Thymus (tissue), 11 donors: Measurements from ENCODE around the gene FAR2. TPM values are rescaled to one million over a fixed set of nuclear protein-coding genes. Genes with fewer than 3 reads are reported as not detected.
"Not testable (repeated sequence)": the region's sequence is repeated elsewhere in the genome, so short reads cannot be mapped to it uniquely, and the experiment has no call there.

Source experiments
- DNase-seq, 9 donors: peaks; one replicate each; pipeline ENCODE4 v3.0.0-alpha.2; 2013; ENCODE audit warnings: low spot score in 9 of 9, low read depth in 6 of 9, missing footprints in 1 of 9
- H3K27ac ChIP-seq, 2 donors: one replicate each; pipeline ENCODE4 v1.5.1; 2013; ENCODE audit warnings: control low read depth in 1 of 2, low read depth in 1 of 2, low read length in 1 of 2, mild to moderate bottlenecking in 1 of 2, moderate library complexity in 1 of 2
- H3K27me3 ChIP-seq, 2 donors: one replicate each; pipeline ENCODE4 v1.5.1; 2013; ENCODE audit warnings: low read length in 1 of 2; ENCODE audit not compliant: control insufficient read depth in 2 of 2, insufficient read depth in 1 of 2
- H3K36me3 ChIP-seq, 2 donors: one replicate each; pipeline ENCODE4 v1.5.1; 2013; ENCODE audit warnings: low read length in 1 of 2, mild to moderate bottlenecking in 1 of 2, moderate library complexity in 1 of 2; ENCODE audit not compliant: control insufficient read depth in 2 of 2, insufficient read depth in 2 of 2
- H3K4me1 ChIP-seq, 2 donors: one replicate each; pipeline ENCODE4 v1.5.1; 2013; ENCODE audit warnings: low read length in 2 of 2; ENCODE audit not compliant: control insufficient read depth in 2 of 2, insufficient read depth in 2 of 2
- H3K4me3 ChIP-seq, 2 donors: one replicate each; pipeline ENCODE4 v1.5.1; 2013; ENCODE audit warnings: low read length in 2 of 2, control low read depth in 1 of 2, mild to moderate bottlenecking in 1 of 2
- H3K9me3 ChIP-seq, 2 donors: one replicate each; pipeline ENCODE4 v1.5.1; 2013; ENCODE audit warnings: low read length in 1 of 2, mild to moderate bottlenecking in 1 of 2; ENCODE audit not compliant: control insufficient read depth in 2 of 2, insufficient read depth in 1 of 2
- WGBS: extraction: QIAGEN DNeasy Blood & Tissue Kit; methylation state at CpG from one replicate; pipeline ENCODE4 v1.1.7; 2013; 5-methylcytosine and 5-hydroxymethylcytosine counted together
- polyA plus RNA-seq: library from polyadenylated mRNA; stranded (reverse); fragments of 200-250 nt; gene quantifications from one replicate; pipeline ENCODE4 v1.2.3, GENCODE V29; 2013
- total RNA-seq: library from RNA; stranded (reverse); fragments of 120-200 nt; gene quantifications from one replicate; pipeline ENCODE4 v1.2.4, GENCODE V29; 2013
- donor health status: healthy.

Gene FAR2
- total and polyA plus RNA-seq, 2 donors, result 5.3 to 11.6 TPM

DNA sequence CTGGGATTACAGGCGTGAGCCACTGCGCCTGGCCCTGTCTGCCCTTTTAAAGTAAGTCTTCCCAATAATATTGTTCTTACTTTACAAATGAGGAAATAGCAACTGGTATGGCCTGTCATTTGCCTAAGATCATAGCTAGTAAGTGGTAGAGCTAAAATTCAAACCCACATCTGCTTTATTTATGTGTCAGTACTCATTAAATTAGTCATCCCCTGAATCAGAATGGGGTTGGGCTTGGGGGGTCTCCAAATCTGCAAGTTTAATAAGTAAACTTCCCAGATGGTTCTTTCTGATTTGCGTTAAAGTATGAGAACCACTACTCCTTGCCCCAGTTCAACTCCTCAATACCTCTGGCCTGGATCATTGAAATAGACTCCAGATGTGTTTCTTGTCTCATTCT is 96.2 kb downstream of the FAR2 start:
- Histone ChIP-seq H3K4me3 (no peak overlapping the region), H3K27ac (no peak overlapping the region), H3K9me3 (peaks cover 0 to 3% of the 10 kb centered on the region in 2 donors), H3K27me3 (no peaks in the 10 kb centered on the region), H3K36me3 (no peaks in the 10 kb centered on the region), H3K4me1 (peaks cover 0 to 5% of the 10 kb centered on the region in 2 donors)
- WGBS, result 97% methylated on average over 3 of the region's 3 CpGs
- no peak for DNase-seq

GRCh38 chr12:29249930-29250329 is 100.9 kb downstream of the FAR2 start:
- WGBS, result 97% methylated on average over 2 of the region's 2 CpGs

DNA sequence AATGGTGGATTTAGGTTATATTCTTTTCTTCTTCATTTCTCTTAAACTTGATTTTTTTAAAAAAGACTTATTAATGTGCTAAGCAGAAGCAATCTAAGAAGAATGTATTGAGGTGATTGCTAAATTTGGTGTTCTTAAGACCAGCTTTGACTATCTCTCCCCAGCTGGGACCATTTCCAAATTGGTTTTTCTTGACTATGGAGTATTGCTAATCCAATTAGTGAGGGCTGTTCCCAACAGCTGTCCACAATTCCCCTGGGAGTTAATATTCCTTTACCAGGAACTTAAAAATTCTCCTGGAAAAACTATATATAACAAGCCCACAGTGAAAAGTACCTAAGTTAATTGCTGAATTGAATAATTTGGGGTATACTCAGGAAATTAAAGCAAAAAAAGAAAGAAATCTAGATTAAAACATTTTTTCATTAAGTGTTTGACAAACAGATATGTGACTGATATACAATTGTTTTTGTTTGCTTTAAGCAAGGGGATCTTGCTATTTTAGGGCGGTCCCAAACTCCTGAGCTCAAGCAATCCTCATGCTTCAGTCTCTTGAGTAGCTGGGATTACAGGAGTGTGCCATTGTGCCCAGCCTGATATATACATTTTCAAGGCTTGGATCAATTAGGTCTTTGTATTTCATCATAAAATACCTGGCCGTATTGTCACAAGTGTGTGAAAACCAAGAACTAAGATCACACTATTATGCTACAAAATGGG is 105.0 kb downstream of the FAR2 start:
- H3K27me3 ChIP-seq, result no peaks in the 10 kb centered on the region
- H3K36me3 ChIP-seq, result no peaks in the 10 kb centered on the region
- WGBS, result 98% methylated on average over 2 of the region's 2 CpGs
- peaks cover 0 to 8% of the 10 kb centered on the region in 2 donors for H3K9me3 ChIP-seq
- no peak overlapping the region for H3K4me3 ChIP-seq
- DNase-seq, result no peak
- H3K27ac ChIP-seq, result no peak overlapping the region
- no peaks in the 10 kb centered on the region for H3K4me1 ChIP-seq

More at GRCh38 chr12:29249930-29250329, 100.9 kb downstream of the FAR2 start:
- H3K27me3 ChIP-seq, result no peaks in the 10 kb centered on the region
- H3K4me1 ChIP-seq, result no peaks in the 10 kb centered on the region
- H3K36me3 ChIP-seq, result no peaks in the 10 kb centered on the region
- peaks cover 0 to 3% of the 10 kb centered on the region in 2 donors for H3K9me3 ChIP-seq
- H3K4me3 ChIP-seq, result no peak overlapping the region
- DNase-seq, result no peak
- H3K27ac ChIP-seq, result no peak overlapping the region

DNA sequence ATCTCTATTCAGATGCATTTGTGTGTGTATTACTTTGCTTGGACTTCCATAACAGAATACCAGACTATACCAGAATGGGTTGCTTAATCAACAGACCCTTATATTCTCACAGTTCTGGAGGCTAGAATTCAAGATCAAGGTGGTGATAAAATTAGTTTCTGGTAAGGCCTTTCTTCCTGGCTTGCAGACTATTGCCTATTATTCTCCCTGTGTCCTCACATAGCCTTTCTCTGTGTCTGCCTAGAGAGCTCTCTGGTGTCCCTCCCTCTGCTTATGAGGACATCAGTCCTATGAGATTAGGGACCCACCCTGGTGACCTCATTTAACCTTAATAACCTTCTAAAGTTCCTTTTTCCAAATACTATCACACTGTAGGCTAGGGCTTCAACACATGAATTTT is 106.0 kb downstream of the FAR2 start:
- Histone ChIP-seq H3K9me3 (peaks cover 0 to 8% of the 10 kb centered on the region in 2 donors), H3K4me3 (no peak overlapping the region), H3K27me3 (no peaks in the 10 kb centered on the region), H3K27ac (no peak overlapping the region), H3K4me1 (no peaks in the 10 kb centered on the region), H3K36me3 (no peaks in the 10 kb centered on the region)
- DNase-seq, result no peak

- 93% methylated on average over 21 of the region's 21 CpGs for WGBS
- H3K36me3 ChIP-seq, result no peaks in the 10 kb centered on the region
- H3K27me3 ChIP-seq, result no peaks in the 10 kb centered on the region
- no peak overlapping the region for H3K27ac ChIP-seq
- peaks cover 2 to 8% of the 10 kb centered on the region in 2 donors for H3K9me3 ChIP-seq
- no peak overlapping the region for H3K4me3 ChIP-seq
- DNase-seq, result no peak
- no peaks in the 10 kb centered on the region for H3K4me1 ChIP-seq
These were observed 107.5 kb downstream of the FAR2 start for GRCh38 chr12:29256598-29256997.

DNA sequence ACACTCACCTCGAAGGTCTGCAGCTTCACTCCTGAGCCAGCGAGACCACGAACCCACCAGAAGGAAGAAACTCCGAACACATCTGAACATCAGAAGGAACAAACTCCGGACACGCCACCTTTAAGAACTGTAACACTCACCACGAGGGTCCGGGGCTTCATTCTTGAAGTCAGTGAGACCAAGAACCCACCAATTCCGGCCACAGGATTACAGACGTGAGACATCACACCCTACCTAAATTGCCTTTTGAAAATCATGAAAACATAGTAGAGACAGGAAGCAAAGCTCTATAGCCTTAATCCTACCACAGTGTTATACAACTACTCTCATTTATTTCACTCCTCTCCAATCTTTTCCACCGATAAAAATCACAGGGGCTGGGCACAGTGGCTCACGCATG is 108.6 kb downstream of the FAR2 start:
- H3K9me3 ChIP-seq, H3K27ac ChIP-seq, DNase-seq, H3K36me3 ChIP-seq, H3K4me3 ChIP-seq, H3K4me1 ChIP-seq, H3K27me3 ChIP-seq: not testable (repeated sequence)
- WGBS, result 78% methylated on average over 12 of the region's 12 CpGs

DNA sequence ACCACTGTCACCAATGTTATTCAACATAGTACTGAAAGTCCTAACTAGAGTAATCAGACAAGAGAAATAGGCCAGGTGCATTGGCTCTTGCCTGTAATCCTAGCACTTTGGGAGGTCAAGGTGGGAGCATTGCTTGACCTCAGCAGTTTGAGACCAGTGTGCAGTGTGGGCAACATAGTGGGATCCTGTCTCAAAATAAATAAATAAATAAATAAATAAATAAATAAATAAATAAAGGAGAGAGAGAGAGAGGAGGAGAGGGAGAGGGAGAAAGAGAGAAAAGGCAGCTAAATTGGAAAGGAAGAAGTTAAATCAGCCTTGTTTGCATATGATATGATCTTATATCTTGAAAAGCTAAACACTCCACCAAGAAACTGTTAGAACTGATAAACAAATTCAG is 115.3 kb downstream of the FAR2 start:
- no peak for DNase-seq
- Histone ChIP-seq H3K27me3 (no peaks in the 10 kb centered on the region), H3K36me3 (no peaks in the 10 kb centered on the region), H3K4me1 (no peaks in the 10 kb centered on the region), H3K4me3 (no peak overlapping the region), H3K9me3 (peaks cover 0 to 2% of the 10 kb centered on the region in 2 donors), H3K27ac (no peak overlapping the region)

GRCh38 chr12:29269706-29270408 is 120.8 kb downstream of the FAR2 start:
- Histone ChIP-seq H3K9me3 (no peaks in the 10 kb centered on the region), H3K4me1 (no peaks in the 10 kb centered on the region), H3K27me3 (no peaks in the 10 kb centered on the region), H3K4me3 (no peak overlapping the region), H3K36me3 (no peaks in the 10 kb centered on the region), H3K27ac (no peak overlapping the region)
- 98% methylated on average over 5 of the region's 5 CpGs for WGBS
- no peak for DNase-seq

DNA sequence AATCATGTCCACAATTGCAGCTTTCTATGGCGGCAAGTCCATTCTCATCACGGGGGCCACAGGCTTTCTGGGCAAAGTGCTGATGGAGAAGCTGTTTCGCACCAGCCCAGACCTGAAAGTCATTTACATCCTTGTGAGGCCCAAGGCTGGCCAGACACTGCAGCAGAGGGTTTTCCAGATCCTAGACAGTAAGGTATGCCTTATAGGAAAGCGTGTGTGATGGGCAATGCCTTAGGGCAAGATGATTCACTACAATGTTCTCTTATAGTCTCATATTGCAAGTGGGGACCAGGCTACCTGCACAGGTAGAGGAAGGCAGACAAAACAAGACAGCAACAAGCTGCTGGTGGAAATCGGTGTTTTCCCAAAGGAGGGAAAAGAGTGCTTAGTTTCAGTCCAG is 121.4 kb downstream of the FAR2 start:
- Histone ChIP-seq H3K27ac (no peak overlapping the region), H3K4me1 (no peaks in the 10 kb centered on the region), H3K9me3 (no peaks in the 10 kb centered on the region), H3K36me3 (no peaks in the 10 kb centered on the region), H3K27me3 (no peaks in the 10 kb centered on the region), H3K4me3 (no peak overlapping the region)
- 98% methylated on average over 5 of the region's 5 CpGs for WGBS
- no peak for DNase-seq
